ENCODE measurements around the gene SOX8.
"Not testable (repeated sequence)": the region's sequence is repeated elsewhere in the genome, so short reads cannot be mapped to it uniquely, and the experiment has no call there.

Gene SOX8

DNA sequence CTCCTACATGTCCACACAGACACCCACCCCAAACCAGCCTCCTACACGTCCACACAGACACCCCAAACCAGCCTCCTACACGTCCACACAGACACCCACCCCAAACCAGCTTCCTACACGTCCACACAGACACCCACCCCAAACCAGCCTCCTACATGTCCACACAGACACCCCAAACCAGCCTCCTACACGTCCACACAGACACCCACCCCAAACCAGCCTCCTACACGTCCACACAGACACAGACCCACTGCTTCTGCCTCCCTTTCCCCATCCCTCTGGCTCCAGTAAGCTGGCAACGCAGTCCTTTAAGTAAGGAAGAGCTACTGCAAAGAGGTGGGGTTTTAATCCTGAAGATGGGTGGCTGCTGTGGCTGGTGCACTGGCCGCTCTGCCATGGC is 27.8 kb upstream of the SOX8 start:
- not testable (repeated sequence) for DNase-seq (ENCODE audit: low read depth, low spot score)

DNA sequence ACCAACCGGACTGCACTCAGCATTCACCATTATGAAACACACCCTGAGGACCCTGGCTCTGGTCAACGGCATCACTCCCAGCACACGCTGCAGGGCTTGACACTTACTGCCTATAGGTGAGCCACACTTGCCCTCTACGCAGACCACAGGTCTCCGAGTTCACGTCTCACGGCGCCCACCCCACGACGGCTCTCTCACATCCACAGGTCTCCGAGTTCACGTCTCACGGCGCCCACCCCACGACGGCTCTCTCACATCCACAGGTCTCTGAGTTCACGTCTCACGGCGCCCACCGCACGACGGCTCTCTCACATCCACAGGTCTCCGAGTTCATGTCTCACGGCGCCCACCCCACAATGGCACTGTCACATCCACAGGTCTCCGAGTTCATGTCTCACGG is 25.8 kb upstream of the SOX8 start:
- DNase-seq (ENCODE audit: low read depth, low spot score): not testable (repeated sequence)

DNA sequence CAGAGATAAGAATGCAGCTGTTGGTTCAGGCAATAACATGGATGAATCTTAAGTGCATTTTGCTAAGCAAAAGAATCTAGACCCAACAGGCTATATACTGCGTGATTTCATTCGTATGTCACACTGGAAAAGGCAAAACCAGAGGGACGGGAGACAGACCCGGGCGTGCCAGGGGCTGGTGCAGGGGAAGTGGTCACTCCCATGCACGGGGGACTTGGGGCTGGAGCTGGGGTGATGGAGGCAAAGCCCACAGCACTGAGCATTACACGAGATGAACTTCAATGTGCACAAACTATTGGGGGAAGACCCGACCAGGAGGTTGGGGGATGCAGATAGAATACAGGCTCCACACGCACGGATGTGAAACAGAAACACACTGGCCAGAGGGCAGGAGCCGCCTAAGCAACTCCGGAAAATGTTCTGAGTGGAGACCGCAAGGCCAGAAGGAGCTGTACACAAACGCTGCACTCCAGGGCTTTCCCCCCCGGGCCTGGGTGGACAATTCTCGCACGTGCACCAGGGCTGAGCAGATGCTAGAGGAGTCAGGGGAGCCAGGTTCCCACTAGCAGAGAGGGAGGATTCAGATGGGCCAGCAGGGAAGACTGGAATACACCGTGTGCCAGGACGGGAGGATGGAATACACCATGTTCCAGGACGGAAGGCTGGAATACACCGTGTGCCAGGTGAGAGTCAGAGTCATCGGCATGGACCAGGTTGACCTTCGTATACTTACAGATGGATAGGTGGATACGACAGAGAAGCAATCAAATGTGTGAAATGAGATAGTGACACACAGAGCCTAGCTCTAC is 22.1 kb upstream of the SOX8 start:
- no peak for DNase-seq (ENCODE audit: low read depth, low spot score)

DNA sequence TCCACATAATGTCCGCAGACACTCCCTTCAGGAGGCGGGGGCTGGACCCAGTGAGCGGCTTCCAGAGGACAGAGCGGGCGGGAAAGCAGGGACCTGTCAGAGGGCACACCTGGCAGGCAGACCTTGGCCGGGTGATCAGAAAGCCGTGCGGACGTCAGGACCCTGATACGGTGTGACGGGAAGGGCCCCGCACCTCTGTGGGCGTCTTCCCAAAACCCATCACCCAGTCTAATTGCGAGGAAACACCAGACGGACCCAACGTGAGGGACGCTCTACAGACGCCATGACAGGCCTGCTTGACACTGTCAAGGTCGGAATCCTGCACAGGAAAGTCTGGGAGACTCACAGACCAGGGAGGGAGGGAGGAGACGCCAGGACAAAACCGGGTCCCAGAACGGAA is 19.2 kb upstream of the SOX8 start:
- no peak for DNase-seq (ENCODE audit: low read depth, low spot score)

DNA sequence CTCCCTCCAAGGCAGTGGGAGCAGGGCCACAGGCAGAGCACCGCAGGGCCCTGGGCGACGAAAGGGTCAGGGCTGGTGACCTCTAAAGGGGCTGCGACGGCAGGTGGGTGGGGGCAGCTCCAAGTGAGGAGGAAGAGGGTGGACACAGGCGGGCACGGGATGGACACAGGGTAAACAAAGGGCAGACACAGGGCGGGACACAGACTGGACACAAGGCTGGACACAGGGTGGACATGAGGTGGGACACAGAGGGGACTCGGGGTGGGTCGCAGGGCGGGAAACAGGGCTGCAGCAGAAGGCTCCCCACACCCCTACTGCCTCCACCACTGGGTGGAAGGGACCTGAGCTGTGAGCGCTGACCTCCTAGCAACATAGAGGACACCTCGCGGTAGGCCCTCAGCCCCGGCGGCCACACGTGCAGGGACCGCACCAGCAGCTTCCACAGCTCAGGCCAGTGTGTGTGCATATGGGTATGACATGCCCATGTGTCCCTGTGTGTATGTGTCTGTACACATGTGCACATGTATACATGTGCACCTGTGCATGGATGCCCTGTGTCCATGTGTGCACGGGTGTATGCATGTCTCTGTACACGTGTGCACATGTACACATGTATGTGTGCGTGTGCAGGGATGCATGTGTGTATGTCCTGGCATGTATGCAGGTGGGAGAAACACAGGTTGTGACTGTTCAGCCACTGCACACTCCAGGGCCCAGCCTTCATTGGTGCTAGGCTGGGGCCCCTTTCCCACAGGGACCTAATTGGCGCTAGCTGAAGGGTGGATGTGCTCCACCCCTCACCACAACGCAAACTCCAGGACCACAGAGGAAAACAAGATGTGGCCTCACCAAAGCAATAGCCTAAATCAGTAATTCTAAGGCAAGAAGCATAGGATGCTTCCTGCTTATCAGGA is 18.4 kb upstream of the SOX8 start:
- DNase-seq (ENCODE audit: low read depth, low spot score): no peak

GRCh38 chr16:963913-964312 is 17.7 kb upstream of the SOX8 start:
- no peak for DNase-seq (ENCODE audit: low read depth, low spot score)

GRCh38 chr16:964356-965035 is 17.1 kb upstream of the SOX8 start:
- DNase-seq (ENCODE audit: low read depth, low spot score): peak; percentile 55

DNA sequence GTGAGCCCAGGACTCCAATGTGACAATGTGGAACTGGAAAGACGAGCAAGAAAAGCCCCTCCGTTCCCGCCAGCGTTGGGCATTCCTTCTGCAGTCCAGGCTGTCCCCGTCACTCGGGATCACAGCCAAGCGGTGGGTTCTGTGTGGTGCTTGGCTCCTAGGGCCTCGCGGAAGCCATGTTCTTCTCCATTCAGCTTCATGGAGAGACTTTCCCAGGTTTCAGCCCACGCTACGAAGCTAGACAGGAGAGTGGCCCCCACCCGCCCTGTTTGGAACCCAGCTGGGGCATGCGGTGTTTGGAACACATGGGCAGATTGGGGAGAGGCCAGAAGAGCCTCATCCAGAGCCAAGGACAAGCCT is 16.6 kb upstream of the SOX8 start:
- DNase-seq (ENCODE audit: low read depth, low spot score): no peak

DNA sequence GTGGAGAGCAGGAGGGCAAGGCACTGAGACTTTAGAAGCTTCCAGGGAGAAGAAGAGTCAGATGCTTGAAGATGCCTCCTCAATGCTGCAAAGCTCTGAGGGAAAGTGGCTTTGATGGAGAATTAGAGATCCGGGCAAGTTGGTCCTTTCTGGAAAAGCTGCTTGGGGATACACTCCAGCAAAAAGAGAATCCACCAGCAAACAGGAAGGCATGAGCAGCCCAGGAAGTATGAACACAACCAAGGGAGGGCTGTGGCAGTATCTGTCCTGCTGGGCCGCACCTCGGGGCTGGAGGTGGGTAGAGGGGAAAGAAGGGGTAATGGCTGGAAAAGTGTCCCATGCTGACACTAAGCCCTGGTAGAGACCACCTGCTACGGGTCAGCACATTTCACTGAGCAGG is 16.1 kb upstream of the SOX8 start:
- no peak for DNase-seq (ENCODE audit: low read depth, low spot score)

- no peak for DNase-seq (ENCODE audit: low read depth, low spot score)
Observed at GRCh38 chr16:966035-966434, 15.5 kb upstream of the SOX8 start.

DNA sequence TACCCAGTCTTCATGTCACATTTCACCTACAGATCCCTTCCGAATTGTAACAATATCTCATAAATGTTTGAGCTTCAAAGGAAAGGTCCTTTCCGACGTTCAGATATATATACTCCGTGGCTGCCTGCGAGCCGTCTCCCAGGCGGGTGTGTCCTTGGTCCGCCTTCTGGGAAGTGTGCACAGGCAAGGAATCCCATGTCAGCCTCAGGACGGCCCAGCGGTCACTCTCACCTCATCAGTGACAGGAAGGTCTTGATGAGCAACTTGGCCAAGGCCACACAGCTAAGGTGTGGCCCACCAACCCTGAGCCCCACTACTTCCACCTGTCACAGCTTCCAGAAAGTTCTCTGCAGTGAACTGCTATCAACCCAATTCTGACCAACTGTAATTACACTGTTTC is 15.1 kb upstream of the SOX8 start:
- no peak for DNase-seq (ENCODE audit: low read depth, low spot score)

- DNase-seq (ENCODE audit: low read depth, low spot score): no peak
Observed at GRCh38 chr16:967077-967541, 14.5 kb upstream of the SOX8 start.

- DNase-seq (ENCODE audit: low read depth, low spot score): no peak
Observed at GRCh38 chr16:967546-968295, 13.8 kb upstream of the SOX8 start.

- no peak for DNase-seq (ENCODE audit: low read depth, low spot score)
Observed at GRCh38 chr16:968620-969019, 12.9 kb upstream of the SOX8 start.

- DNase-seq (ENCODE audit: low read depth, low spot score): peak; percentile 54
Observed at GRCh38 chr16:969508-970385, 11.8 kb upstream of the SOX8 start.

DNA sequence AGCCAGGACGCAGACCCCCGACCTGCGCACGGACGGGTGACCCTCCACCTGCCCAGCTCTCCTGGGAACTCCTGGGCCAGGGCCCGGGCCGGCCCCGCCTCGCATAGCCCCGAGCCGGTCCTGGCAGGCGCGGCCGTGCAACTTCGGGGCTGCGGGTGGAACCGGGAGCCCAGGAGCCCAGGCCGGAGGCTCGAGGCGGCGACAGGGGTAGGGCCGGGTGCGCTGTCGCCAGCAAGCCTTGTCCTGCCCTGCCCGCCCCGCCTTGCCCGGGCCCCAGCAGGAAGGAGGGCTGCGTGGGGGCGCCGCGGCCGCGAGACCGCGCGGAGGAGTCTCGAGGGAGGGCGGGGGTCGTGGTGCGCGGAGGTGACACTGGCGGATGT is 11.2 kb upstream of the SOX8 start:
- DNase-seq (ENCODE audit: low read depth, low spot score): no peak

- peak; percentile 97 for DNase-seq (ENCODE audit: low read depth, low spot score)
Observed at GRCh38 chr16:970766-971581, 10.6 kb upstream of the SOX8 start, which contains the start of gene LMF1. Gene LMF1, minus strand, starts transcription at chr16:970984. Its CDS starts 4 bp downstream, at chr16:970980.

- DNase-seq (ENCODE audit: low read depth, low spot score): no peak
Observed at GRCh38 chr16:971582-971905, 10.0 kb upstream of the SOX8 start.

- DNase-seq (ENCODE audit: low read depth, low spot score): no peak
Observed at GRCh38 chr16:971981-972315, 9.6 kb upstream of the SOX8 start.
